SK-N-MC (cell line): ENCODE results near the gene REEP6.

Source experiments
- EZH2 ChIP-seq: fragments of 200-600 bp; sonication (generic); IDR thresholded peaks from one replicate; pipeline ENCODE4 v1.6.1; 2017; ENCODE audit warnings: antibody characterized with exemption
- FOXP2 ChIP-seq: optimal IDR thresholded peaks from 2 replicates; pipeline ENCODE3; 2011; ENCODE audit warnings: mild to moderate bottlenecking, moderate library complexity; ENCODE audit not compliant: insufficient read depth; ENCODE audit errors: extremely low read length, control extremely low read depth
- POLR2AphosphoS5 ChIP-seq: IDR thresholded peaks from 2 replicates; pipeline ENCODE4 v1.6.1; 2012; ENCODE audit warnings: mild to moderate bottlenecking, low read depth, low read length, borderline replicate concordance

DNA sequence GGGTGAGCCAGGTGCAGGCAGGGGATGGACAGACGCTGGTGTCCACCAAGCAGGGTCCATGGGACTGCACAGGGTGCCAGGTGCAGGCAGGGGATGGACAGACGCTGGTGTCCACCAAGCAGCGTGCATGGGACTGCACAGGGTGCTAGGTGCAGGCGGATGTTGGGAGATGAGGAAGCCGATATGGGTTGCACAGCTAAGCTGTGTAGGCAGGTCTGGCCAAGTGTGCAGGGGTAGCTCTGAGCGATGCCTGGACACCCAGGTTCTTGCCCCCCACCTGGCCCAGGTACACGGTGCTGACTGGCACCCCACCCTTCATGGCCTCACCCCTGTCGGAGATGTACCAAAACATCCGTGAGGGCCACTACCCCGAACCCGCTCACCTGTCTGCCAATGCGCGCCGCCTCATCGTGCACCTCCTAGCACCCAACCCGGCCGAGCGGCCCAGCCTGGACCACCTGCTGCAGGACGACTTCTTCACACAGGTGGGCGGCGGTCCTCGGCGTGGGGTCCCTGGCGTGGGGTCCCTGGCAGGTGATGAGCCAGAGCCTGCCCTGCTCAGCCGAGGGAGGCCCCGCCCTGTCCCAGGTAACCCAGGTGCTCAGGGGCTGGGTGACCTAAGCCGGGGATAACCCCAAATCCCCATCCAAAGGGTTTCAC is 36.8 kb downstream of the REEP6 start:
- no peak for TF ChIP-seq EZH2
- TF ChIP-seq POLR2AphosphoS5 = no peak
- no peak for TF ChIP-seq FOXP2
